HEK293 (cell line): ENCODE results near the gene DISC1.

Source experiments
- CTCF ChIP-seq: fragments of 450-650 bp; formaldehyde crosslinking; IDR thresholded peaks from 2 replicates; pipeline ENCODE4 v1.5.1; 2016; ENCODE audit warnings: missing biosample characterization, missing genetic modification characterization
- PRDM1 ChIP-seq: fragments of 450-650 bp; formaldehyde crosslinking; IDR thresholded peaks from 2 replicates; pipeline ENCODE4; 2016; ENCODE audit warnings: missing biosample characterization, missing genetic modification characterization
- TSHZ1 ChIP-seq: fragments of 450-650 bp; formaldehyde crosslinking; IDR thresholded peaks from 2 replicates; pipeline ENCODE4 v1.5.1; 2016; ENCODE audit warnings: missing biosample characterization, missing genetic modification characterization, borderline replicate concordance
- ZNF10 ChIP-seq: fragments of 450-650 bp; formaldehyde crosslinking; IDR thresholded peaks from 2 replicates; pipeline ENCODE4 v1.5.1; 2017; ENCODE audit warnings: missing biosample characterization, missing genetic modification characterization
- ZNF623 ChIP-seq: fragments of 450-650 bp; formaldehyde crosslinking; IDR thresholded peaks from 2 replicates; pipeline ENCODE4 v1.5.1; 2016; ENCODE audit warnings: missing biosample characterization, missing genetic modification characterization
- ZNF704 ChIP-seq: fragments of 450-650 bp; formaldehyde crosslinking; IDR thresholded peaks from 2 replicates; pipeline ENCODE4 v1.5.1; 2016; ENCODE audit warnings: missing biosample characterization, missing genetic modification characterization

GRCh38 chr1:231857609-231858135 is 231.1 kb downstream of the DISC1 start:
- TF ChIP-seq CTCF (no peak), ZNF704 (tag by site-specific recombination) (no peak), ZNF10 (tag by site-specific recombination) (no peak), TSHZ1 (tag by site-specific recombination) (no peak), ZNF623 (tag by site-specific recombination) (no peak), PRDM1 (no peak)
